NCI-H82 treated with DMSO at 0.1 percent for 48 hours (cell line): ENCODE measurements around the gene TPBGL.
A peak's percentile ranks its signal among the peaks of the same experiment; 100 is the strongest.

ENCODE experiments used
- DNase-seq: peaks from one replicate; lab custom pipeline; 2025; ENCODE audit not compliant: unreplicated experiment; lab: John Stamatoyannopoulos, UW

TPBGL gene

DNA sequence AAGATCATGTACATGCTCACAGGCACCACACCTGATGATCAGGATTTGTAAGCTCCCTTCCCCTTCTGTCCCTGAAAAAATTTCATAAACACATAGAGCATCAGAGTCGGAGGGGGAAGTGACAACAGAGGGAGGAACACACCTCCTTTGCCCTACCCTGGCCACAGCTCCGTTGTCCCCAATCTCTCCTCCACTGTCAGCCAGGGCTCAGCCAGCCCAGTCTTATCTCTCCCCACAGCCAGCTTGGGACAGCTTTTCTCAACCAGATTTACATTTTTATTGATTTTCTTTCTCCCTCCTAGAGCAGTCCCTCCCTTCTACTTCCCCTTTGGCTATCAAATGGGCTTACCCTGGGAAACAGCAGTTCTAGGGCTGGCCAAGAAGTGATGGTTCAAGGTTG is 32.1 kb upstream of the TPBGL start:
- no peak for DNase-seq

DNA sequence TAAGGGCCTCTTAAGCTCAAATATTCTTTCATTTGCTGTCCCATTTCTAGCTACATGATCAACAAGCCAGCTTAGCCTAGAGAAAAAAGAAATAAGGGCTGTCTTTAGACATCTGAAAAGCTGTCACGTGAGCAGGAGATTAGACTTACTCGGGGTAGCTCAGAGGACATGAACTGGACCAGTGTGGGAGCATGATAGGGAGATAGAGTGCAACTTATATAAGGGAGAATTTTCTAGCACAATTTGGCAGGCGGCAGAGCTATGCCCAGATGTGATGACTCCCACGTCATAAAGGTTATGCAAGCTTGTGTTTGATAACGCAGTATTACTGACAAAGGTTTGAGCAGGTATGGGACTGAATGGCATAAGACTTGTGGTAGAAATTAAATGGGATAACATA is 28.2 kb upstream of the TPBGL start:
- no peak for DNase-seq

DNA sequence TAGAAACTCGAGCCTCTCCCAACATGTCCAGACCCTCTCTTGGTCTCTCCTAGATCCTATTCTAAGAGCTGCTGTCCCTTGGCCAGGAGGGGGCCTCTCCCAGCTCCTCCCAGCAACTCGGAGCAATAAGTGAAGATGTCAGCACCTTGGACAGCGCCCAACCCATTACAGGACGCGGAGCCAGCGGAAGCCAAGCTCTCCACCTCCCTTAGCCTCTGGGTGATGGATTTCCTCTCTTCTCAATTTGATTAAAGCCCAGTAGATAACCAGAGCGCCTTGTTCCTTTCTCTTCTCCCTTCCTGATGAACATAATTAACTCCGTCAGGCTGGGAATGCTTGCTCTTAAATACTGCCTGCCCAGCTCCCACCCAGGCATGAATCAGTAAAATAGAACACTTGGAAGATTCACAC is 26.2 kb upstream of the TPBGL start:
- DNase-seq: no peak

DNA sequence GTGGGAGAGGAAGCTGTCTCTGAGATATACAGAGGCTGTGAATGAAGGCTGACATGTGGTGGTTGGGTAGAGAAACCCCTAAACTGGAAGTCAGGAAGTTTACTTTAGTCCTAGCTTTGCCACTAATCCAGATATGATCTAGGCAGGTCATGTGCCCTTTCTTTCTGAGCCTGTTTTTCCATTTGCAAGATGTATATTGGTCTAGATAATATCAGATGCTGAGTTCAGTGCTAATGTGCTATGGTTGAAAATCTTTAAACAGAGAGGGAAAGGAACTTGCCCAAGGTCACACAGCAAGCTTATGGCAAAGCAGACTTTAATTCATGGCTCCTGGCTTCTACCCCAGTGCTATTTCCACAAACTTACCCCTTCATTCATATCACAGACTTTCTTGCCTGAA is 25.7 kb upstream of the TPBGL start:
- DNase-seq: no peak

DNA sequence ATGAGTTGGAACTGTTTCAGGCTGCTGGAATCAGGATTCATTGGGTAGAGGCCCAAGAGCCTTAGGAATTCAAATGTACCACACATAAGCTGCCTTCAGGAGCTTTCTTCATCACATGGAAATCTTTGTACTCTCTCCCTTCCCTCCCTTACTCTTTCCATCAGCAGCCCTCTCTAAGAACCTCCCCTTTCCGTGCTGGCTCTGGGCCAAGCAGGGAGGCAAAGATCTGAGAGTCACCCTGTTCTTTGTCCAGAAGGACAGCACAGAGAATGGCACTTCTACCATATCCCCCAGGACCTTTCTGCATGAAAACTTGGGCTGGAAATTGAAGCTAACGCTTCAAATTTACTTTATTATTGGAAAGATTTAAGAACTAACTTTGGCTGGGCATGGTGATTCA is 20.7 kb upstream of the TPBGL start:
- DNase-seq: no peak

DNA sequence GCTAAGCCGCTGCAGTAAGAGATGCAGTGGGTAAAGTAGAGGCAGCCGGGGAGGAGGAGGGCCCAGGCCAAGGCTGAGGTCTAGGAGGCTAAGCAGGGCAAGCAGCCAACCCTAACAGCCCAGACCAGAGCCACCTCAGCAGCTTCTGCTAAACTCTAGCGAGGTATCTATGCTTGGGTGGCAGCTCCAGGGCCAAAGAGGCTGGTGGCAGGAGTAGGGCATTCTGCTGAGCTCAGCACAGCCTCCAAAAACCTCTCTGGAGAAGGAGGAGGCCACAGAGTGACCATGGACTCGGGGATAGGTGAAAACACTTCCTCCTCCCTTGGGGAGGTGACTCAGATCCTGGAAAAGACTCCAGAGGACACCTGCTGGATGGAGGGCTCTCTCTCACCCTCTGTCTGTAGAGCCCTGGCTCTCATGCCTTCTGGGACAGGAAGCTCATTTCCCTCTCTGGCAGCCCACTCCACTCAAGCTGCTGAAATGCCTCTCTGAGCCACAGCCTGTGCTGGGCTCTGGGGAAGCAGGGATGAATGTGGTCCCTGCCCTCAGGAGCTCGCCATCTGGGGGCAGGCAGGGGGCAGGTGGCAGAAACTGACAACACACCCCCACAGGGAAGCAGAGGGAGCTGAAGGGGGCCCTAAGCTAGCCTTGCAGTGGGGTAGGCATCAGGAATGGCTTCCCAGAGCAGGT is 16.5 kb upstream of the TPBGL start:
- no peak for DNase-seq

DNA sequence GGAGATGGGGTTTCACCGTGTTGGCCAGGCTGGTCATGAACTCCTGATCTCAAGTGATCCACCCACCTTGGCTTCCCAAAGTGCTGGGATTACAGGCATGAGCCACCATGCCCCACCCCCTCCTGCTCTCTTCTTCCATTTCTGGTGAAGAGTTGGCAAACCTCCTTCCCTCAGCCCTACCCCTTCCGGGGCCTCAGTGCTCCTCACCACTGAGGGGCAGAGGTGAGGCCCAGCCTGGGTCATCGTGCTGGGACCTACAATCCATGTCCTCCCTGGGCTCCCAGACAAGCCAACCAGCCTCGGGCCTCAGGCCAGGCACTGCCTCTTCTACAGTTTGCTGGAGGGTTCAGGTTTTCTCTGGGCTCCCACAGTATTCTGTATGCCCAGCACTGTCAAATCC is 14.8 kb upstream of the TPBGL start:
- DNase-seq: no peak

DNA sequence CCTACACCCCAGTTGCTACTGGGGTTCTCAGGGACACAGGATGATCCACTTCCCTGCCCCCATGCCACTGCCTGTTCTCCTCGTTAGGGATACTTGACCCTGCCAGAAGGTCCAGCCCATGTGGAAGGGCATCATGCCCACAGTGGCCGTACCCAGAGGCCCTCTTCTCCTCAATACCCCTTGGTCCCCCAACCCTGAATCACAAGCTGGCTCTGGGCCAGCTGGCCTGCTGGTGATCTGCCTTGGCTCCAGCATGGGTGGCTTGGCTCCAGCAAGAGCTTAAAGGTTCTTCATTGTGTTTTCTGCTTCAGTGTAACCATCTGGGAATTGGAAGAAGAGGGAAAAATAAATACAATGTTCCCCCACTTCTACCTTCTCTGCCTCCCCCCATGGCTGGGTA is 11.1 kb upstream of the TPBGL start:
- DNase-seq: no peak

DNA sequence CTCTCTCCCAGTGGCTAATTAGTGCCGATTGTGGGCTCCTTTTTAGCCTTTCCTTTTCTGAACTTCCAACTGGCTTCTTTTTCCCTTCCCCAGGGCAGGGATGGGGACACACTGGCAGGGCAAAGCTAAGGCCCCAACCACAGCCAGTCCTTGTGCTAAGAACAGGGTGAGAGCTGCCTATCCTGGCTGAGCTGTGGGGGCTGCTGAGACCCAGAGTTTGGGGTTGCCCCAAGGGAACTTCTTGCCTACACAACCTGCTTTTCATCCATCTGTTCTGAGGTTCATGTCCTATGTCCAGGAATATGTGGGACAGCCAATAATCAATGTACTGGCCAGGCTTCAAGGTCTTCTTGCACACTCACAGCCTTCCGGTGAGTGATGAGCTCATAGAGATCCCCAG is 10.0 kb upstream of the TPBGL start:
- no peak for DNase-seq

DNA sequence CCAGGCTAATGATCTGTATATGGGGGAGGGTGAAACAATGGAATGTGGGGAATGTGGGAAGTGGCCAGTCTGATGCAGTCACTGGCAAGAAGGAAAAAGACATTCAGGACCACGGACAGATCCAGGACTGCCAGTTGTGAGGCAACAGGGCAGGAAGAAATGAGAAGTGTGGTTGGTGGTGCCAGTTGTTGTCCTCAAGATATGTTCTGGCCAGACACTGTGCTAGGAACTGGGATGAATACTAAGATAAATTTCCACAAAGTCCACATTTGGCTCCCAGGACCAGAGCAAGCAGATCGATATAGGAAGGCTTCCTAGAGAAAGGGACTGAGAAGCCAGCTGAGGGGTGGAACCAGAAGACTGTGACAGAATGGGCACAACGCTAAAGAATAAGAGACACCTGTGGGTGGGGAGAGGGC is 6.8 kb upstream of the TPBGL start:
- DNase-seq: no peak

DNA sequence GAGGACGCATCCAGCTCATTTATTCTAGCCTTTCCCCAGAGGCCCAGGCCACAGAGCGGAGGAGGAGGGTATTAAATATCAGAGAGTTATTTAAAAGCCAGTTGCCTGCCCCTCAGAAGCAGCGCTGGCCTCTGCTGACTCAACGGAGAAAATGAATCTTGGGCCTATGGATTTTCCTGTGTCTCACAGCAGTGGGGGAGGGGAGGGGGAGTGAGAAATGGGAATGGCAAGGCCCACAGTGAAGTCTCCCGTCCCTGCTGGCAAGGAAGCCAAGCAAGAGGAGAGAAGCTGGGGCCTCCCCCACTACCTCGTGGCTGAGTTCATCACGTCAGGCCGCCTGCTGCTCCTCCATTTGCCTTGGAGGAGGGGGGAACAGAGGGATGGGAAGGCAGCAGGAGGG is 4.5 kb upstream of the TPBGL start:
- no peak for DNase-seq

DNA sequence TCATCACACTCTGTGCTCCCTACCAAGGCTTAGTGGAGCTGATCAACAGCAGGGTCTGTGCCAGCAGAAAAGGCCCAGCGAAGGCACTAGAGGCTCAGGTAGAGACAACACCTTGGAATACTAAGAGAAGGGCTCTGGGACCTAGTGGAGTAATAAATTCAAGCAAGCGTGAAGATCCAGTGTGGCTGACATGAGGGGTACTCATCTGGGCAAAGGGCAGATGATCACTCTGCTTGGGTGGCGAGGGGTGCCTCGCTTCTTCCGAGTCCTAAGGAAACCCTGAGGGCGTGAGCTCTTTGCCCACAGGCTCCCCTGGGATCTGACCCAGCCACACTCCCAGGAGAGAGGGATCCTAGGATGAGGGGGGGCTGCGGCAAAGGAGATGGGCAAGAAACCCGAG is 3.5 kb upstream of the TPBGL start:
- DNase-seq: no peak

DNA sequence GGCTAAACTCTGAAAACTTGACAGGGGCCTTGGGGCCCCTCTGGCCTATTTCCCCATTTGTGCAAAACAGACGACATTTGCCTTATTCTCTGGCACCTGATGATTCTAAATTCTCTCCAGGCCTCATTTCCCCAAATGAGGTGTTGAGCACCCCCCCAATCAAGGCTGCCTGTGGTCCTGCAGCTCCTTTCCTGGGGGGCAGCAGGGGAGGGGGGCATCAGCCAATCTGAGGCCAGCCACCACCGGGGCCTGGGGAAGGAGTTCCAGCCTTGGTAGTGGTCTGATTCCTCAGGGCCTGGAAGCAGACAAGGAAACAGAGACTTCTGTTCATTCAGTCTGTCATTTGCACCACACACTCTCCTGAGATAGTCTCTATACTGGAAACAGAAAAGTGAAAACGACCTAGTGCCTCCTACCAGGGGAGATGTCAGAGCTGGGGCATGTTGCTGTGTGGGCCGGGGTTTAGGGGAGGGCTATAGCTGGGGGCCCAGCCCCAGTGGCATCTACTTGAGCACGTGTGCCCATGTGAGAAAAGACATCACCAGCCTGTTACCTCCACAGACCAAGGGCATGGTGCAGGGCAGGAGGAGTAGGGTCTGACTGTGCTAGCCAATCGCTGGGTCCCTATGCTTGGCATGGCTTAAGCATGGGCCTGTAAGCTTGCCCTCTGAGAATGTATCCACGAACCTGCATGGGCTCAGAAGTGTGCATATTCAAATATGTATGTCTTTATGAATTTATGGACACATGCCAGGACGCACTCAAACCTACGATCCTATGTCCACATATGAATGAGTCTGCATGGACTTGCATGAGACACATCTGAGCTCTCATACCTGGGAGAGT is 1.8 kb upstream of the TPBGL start:
- DNase-seq: no peak

DNA sequence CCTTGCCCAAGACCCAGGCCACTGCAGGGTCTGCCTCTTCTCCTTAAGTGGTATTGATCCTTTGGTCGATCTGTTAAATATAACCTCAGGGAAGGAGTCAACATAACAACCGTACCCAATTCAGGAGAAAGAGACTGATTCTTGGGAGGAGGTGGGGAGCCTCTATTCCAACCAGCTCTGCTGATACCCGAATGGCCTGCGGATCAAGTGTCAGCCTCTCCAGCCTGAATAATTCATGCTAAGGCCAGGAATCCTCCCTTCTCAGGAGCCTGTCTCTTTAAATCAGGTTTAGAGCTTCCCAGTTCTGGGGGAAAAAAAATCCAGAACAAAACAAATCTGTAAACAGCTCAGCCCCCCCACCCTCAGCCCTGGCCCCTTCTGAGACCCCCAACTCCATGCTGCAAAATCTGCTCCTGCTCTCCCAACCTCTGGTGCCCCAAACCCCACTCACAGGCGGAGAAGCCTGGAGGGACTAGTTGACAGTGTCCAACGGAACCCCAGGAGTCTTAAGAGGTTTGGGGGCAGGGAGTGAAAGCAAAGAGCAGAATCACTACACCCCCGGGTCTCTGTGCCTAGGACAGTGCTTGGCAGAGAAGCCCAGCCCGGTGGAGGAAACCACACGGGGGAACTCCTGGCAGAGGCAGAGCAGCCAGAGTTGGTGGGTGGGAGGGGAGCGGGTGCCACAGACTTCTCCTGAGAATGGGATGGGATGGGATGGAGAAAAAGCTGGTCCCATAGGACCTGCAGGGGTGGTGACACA is 863 bp upstream of the TPBGL start:
- no peak for DNase-seq

DNA sequence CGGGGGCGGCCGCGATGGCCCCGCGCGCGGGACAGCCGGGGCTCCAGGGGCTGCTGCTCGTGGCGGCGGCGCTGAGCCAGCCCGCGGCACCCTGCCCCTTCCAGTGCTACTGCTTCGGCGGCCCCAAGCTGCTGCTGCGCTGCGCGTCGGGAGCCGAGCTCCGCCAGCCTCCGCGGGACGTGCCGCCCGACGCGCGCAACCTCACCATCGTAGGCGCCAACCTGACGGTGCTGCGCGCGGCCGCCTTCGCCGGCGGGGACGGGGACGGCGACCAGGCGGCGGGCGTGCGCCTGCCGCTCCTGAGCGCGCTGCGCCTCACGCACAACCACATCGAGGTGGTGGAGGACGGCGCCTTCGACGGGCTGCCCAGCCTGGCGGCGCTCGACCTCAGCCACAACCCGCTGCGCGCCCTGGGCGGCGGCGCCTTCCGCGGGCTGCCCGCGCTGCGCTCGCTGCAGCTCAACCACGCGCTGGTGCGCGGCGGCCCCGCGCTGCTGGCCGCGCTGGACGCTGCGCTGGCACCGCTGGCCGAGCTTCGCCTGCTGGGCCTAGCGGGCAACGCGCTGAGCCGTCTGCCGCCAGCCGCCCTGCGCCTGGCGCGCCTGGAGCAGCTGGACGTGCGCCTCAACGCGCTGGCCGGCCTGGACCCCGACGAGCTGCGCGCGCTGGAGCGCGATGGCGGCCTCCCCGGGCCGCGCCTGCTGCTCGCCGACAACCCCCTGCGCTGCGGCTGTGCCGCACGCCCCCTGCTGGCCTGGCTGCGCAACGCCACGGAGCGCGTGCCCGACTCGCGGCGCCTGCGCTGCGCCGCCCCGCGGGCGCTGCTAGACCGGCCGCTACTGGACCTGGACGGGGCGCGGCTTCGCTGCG is 697 bp downstream of the TPBGL start:
- DNase-seq: peak; percentile 33

DNA sequence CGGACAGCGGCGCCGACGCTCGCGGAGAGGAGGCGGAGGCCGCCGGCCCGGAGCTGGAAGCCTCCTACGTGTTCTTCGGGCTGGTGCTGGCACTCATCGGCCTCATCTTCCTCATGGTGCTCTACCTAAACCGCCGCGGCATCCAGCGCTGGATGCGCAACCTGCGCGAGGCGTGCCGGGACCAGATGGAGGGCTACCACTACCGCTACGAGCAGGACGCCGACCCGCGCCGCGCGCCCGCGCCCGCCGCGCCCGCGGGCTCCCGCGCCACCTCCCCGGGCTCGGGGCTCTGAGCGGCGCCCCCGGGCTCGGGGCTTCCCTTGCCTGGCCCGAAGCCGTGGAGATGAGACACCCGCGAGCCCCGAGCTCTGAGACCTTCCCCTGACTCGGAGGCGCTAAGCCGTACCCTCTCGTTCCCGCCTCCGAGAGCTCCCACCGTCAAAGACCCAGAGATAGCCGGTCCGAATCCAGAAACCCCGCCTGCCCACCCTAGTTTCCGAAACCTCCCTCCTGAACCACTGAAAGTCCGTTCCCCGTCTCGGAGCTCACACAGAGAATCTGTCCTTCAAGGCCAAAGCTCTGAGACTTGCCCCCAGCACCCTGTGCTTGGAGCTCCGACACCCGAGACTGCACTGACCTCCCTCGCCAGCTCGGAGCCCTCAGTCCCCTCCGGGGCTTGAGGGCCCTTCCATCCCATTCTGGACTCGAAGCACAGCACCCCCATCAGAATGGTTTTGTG is 1.5 kb downstream of the TPBGL start:
- no peak for DNase-seq

DNA sequence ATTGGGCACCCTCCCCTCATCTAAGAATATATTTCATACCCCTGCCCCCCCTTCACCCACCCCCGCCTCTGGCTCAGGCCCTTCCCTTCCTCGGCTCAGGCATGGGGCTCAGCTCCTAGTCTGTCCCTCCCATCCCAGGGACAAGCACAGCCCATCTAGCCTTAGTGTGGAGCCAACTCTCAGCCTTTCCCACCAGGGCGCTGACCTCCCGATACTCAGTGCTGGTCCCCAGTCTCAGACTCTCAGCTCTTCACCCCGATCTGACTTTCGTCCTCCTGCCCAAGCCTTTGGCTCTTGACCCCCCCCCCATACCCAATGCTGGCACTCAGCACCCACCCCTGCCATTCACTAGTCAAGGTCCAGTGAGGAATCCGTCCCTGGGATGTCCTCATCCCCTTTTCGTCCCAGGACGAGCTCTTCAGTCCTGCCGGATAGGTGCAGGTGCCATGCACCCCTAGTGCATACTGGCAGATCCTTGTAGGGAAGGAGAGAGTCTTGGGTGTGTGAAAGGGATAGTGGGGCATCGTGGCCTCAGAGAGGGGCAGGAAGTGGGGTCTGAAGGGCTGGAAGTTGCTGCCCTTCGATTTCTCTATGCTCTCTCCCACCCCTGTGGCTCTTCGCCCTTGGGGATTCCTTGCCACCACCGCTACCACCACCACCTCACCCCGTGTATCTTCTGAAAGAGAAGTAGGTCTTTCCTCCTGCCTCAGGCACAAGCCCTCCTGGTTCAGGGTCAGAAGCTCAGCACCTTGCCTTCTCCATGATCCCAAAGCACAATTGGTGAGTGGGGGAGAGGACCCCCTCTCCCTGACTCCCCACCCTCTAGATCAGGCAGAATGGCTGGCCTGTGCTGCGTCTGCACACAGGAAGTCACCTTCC is 2.4 kb downstream of the TPBGL start:
- no peak for DNase-seq

DNA sequence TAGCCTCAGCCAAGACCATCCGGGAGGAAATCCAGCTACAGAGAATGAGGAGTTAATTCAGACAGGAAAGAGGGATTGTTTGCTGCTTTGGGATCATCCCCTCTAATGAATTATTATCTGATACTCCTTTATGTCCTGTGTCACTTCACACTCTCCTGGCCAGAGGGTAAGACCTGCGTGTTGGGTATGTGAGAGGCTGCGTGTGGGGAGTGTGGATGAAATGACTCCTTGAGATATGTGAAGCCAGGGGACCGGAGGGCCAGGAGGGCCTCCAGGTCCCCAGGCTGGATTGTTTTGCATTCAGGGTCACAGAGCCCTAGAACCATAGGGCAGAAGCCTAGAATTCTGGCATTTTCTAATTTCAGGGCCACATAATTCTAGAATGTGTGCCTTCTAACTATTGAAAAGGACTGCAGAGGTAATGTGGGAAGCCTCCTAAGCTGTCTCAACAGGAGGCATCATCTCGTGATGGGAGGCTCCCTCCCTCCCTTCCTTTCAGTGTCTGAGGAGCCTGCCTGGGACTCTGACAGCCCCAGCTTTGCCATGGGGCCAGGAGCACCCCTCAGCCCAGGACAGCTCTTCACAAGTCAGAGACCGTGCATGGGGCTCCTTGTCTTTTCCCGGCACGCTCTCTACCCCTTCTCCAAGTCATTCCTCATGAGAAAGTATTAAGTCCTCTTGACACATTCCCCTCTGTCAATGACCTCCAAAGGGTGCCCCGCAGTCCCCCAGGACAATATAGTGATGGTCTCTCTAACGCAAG is 3.7 kb downstream of the TPBGL start:
- DNase-seq: no peak
